ENCODE data around the gene DNM1L.

- no peak for TF ChIP-seq CTCF (conservative IDR thresholded peaks at IDR 0.05; ENCODE audit: low read length)
- TF ChIP-seq EZH2phosphoT487 (IDR thresholded peaks at IDR 0.05; ENCODE audit: borderline replicate concordance), result no peak
Observed at GRCh38 chr12:32698285-32698684, 19.2 kb downstream of the DNM1L start.
